ENCODE results near the gene ETNK2.

DNA sequence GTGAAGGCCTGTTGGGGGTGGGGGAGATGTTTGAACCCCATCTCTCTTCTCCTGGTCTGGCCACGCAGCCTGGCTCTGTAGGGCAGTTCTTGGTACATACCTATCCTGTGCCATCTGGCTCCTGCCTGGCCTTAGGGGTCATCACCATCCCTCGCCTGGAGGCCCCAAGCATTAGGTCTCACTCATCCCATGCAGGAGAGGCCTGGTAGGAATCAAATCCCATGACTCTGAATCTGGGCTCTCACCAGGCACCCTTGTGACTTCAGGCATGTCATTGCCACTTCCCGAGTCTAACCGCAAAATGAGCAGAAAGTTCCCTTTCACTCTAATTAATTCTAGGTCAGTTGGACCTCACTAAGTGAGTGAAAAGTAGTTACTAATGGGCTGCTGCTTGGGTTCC is 37.2 kb downstream of the ETNK2 start:
- TF ChIP-seq EZH2 (IDR thresholded peaks at IDR 0.05; ENCODE audit: insufficient read depth, poor library complexity, severe bottlenecking) (no peak), EZH2phosphoT487 (IDR thresholded peaks at IDR 0.05; ENCODE audit: insufficient read depth, low read depth) (no peak)
